Inferior parietal cortex (tissue), 1 donor: ENCODE measurements around the gene ACOT13.
"Not testable (repeated sequence)": the region's sequence is repeated elsewhere in the genome, so short reads cannot be mapped to it uniquely, and the experiment has no call there.

Experiments
- DNase-seq: peaks from one replicate; pipeline ENCODE4 v3.0.0-alpha.2; 2016; ENCODE audit errors: extremely low spot score

ACOT13 gene

GRCh38 chr6:24692848-24693592, 26.1 kb downstream of the ACOT13 start:
- DNase-seq = no peak

DNA sequence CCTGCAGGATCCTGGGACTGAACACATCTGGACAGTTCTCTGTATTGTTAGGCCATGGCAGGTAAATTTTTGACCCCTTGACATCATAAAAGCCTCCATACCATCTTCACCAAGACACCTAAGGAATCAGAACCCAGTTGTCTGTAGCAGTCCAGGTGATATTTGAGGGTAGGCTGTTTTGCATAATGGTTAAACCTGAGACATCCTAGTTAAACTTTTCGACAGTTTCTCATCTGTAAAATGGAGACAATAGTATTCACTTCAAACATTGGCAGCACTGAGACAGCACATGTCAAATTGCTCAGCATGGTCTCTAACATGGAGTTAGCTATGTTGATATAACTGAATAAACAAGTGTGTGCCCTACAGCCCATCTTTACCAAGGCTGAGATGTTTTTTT, 27.3 kb downstream of the ACOT13 start:
- no peak for DNase-seq

- peak; percentile 68 for DNase-seq
These were observed 28.8 kb downstream of the ACOT13 start for GRCh38 chr6:24695635-24696034.

DNA sequence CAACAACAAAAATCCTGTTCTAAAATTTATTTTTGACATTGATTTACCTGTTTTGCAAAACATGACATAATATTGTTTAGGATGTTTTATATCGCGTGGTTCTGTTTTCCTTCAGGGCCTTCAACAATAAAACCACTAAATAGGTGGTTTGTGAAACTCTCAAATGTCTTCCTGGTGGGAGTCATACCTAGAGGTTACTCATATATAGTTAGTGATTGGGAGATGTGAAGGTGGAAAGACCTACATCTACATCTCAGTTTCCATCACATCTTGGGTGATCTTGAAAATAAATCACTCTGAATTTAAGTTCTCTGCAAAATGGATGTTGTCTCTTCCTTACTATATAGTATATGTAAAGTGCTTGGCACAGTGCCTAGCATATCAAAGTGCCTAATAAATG, 29.2 kb downstream of the ACOT13 start:
- no peak for DNase-seq

GRCh38 chr6:24699521-24700359, 32.9 kb downstream of the ACOT13 start:
- DNase-seq = no peak

- no peak for DNase-seq
These were observed 35.9 kb downstream of the ACOT13 start for GRCh38 chr6:24702720-24703282.

DNA sequence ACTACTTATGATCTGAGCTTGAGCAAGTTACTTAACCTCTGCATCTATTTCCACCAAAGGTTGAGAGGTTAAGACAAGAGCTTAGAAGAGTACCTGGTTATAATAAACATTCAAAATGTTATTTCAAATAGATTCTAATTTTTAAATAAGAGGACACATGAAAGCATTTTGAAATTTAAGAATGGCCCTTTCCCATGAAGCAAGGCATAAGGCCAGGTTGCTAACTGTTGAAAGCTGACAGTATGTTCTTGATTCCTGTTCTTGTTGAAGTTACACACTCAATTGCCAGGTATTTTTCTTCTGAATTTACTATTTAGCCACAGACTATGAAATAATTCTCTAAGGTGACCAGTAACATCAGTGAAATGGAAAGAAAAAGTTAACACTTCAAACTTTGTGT, 37.6 kb downstream of the ACOT13 start:
- DNase-seq = no peak

GRCh38 chr6:24708612-24709011, 41.7 kb downstream of the ACOT13 start:
- no peak for DNase-seq

DNA sequence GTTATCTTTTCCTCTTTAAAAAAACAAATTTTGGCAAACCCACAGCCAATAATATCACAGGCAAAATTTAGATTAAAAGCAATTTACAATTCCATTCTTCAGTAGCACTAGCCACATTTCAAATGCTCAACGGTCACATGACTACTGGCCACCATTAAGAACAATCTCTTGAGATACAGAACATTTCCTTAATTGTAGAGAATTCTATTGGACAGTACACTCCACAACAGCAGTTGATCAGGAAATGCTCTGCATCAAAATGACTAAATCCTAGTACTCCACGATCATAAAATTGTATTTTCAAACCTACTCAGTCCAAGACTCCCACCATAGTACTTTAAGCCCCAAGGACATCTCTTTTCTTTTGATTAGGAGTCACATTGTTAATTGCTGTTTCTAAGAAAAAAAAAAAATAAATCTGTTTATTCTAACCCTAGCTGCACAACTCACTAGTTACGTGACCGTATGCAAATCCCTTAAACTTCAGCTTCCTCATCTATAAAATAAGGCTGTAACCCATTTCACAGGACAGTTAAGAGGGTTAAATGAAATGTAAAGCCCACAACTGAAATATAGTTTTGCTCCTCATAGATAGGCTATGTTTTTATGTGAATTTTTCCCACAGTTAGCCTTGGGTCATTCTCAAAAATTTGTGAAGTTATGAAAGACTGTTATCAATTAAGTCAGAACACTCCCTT, 42.3 kb downstream of the ACOT13 start:
- DNase-seq = no peak

- no peak for DNase-seq
These were observed 43.8 kb downstream of the ACOT13 start for GRCh38 chr6:24710519-24711303.

- DNase-seq = not testable (repeated sequence)
These were observed 49.8 kb downstream of the ACOT13 start for GRCh38 chr6:24716602-24717148.

DNA sequence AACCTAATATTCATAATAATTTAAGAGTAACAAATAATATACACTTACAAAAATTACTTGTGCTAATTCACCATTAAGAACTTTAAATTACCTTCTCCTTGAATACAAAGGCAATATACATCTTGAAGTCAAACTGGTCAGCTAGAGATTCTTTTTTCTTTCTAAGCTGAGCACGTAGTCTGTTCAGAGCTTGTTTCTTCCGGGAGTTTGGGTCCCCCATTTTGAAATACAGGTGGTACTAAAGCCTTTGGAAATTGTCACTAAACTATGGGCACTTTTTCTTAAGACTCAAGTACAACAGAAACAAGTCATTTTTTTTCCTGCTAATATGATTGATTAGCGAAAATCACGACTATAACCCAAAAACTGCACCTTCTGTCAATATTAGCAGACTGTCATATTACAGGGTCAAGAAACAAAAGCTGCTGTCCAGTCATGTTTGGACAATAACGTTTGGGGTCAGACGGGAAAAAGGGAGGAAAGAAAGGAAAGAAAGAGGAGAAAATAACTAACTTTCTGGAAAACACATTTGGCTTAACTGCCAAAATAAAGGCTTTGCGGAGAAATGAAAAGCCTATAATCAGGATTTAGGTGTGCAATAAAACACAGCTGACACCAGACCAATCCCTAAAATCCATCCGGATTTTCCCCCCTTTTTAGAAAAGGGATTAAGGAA, 51.7 kb downstream of the ACOT13 start:
- no peak for DNase-seq

- no peak for DNase-seq
These were observed 52.5 kb downstream of the ACOT13 start, which contains the start of gene C6orf62 for GRCh38 chr6:24719125-24719971. C6orf62 (minus strand) TSS chr6:24719154; CDS start chr6:24718668, 486 bp downstream.

DNA sequence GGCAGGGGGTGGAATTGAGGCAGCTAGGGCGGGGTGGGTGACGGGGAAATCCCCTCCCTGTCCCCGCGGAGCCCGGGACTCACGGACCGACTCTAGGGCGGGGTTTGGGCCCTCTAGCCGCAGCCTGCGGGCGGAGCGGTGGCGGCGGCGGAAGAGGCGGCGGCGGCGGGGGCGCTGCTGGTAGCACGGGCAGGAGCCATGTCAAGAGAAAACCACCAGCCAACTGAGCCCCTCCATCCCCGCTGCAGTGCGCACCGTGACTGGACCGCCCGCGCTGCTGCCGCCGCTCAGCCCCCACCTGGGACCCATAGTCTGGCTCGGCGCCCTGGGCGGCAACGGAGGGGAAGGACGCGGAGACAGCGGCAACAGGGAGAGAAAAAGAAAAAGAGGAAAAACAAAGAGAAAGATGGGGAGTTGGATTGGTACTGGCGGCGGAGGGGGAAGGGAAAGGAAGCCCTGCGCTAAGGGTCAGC, 53.3 kb downstream of the ACOT13 start:
- no peak for DNase-seq

- peak; percentile 100 for DNase-seq
These were observed 54.0 kb downstream of the ACOT13 start for GRCh38 chr6:24720604-24721460.

DNA sequence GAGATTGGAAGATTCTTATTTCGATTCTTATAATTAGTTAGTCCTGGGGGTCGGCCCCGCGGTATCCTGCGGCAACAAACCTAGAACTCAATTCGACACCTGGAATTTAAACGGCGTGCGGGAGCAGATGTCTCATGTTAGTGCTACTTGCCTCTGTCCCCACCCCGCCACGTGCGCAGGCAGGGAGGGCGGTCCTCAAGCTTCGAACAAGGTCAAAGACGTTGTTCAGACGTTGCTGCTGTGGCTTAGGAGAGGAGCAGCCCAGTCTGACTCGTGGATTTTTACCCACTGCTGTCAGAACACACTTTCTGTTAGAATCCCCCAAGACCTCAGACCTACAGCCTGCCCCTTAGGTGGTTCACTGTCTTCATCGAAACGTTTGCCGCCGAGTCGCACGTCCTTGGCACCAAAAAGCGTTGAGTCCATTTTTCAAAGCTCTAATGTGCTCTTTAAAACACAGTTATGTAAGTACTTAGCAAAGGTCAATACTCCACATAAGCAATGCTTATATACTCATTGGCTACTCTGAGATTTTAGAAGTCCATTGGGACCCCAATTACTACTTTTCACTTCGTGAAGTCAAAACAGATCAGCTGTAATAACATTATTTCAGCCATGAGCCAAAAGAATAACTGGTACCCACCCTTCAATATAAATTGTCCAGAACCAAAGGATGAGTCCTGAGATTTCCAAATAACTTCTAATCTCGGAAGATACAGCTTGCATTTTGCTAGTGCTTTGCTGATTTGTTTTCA, 54.8 kb downstream of the ACOT13 start:
- DNase-seq = no peak

DNA sequence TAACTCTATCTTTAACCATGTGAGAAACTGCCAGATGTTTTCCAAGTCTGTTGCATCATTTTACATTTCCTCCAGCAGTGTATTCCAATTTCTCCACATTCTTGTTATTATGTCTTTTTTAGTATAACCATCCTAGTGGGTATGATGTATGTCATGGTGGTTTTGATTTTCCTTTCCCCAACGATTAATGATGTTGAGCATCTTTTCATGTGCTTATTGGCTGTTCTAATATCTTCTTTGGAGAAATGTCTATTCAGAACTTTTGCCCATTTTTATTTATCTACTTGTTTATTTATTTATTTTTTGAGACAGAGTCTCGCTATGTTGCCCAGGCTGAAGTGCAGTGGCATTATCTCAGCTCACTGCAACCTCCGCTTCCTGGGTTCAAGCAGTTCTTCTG, 56.4 kb downstream of the ACOT13 start:
- no peak for DNase-seq

DNA sequence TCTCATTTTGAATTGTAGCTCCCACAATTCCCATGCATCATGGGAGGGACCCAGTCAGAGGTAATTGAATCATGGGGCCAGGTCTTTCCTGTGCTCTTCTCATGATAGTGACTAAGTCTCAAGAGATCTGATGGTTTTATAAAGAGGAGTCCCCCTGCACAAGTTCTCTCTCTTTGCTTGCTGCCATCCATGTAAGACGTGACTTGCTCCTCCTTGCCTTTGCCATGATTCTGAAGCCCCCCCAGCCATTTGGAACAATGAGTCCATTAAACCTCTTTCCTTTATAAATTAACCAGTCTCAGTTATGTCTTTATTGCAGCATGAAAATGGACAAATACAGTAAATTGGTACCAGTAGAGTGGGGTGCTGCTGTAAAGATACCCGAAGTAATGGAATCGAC, 63.8 kb downstream of the ACOT13 start:
- DNase-seq = not testable (repeated sequence)
